Parathyroid adenoma (tissue), 2 donors: Measurements from ENCODE around the gene FGGY.

ENCODE experiments used
- H2AFZ ChIP-seq: fragments of 300-600 bp; sonication (generic); one replicate; pipeline ENCODE4 v1.7.0; 2017; ENCODE audit warnings: antibody characterized with exemption, mild to moderate bottlenecking
- H3K27ac ChIP-seq: fragments of 300-600 bp; sonication (generic); one replicate; pipeline ENCODE4 v1.7.0; 2017
- H3K27me3 ChIP-seq: fragments of 300-600 bp; sonication (generic); one replicate; pipeline ENCODE4 v1.7.0; 2017; ENCODE audit warnings: low read length; ENCODE audit not compliant: control insufficient read depth, insufficient read depth
- H3K36me3 ChIP-seq: fragments of 300-600 bp; sonication (generic); one replicate; pipeline ENCODE4 v1.7.0; 2017; ENCODE audit warnings: low read length; ENCODE audit not compliant: control insufficient read depth, insufficient read depth
- H3K4me1 ChIP-seq: fragments of 300-600 bp; sonication (generic); one replicate; pipeline ENCODE4 v1.7.0; 2017; ENCODE audit warnings: control low read depth
- H3K4me2 ChIP-seq: fragments of 300-600 bp; sonication (generic); one replicate; pipeline ENCODE4 v1.7.0; 2017; ENCODE audit warnings: low read length
- H3K4me3 ChIP-seq: fragments of 300-600 bp; sonication (generic); one replicate; pipeline ENCODE4 v1.7.0; 2017; ENCODE audit warnings: low read depth, low read length
- H3K79me2 ChIP-seq: fragments of 300-600 bp; sonication (generic); one replicate; pipeline ENCODE4 v1.7.0; 2017; ENCODE audit warnings: control low read depth
- H3K9ac ChIP-seq: fragments of 300-600 bp; sonication (generic); one replicate; pipeline ENCODE4 v1.7.0; 2017; ENCODE audit warnings: mild to moderate bottlenecking
- H3K9me3 ChIP-seq: fragments of 300-600 bp; sonication (generic); one replicate; pipeline ENCODE4 v1.7.0; 2017; ENCODE audit warnings: low read length; ENCODE audit not compliant: control insufficient read depth
- TF ChIP-seq, protein P1 (sequence below): fragments of 300-600 bp; sonication (generic); IDR thresholded peaks from one replicate; pipeline ENCODE4 v1.7.0; 2017; ENCODE audit warnings: antibody characterized with exemption, mild to moderate bottlenecking
- donor health status: primary hyperparathyroidism.

FGGY gene

DNA sequence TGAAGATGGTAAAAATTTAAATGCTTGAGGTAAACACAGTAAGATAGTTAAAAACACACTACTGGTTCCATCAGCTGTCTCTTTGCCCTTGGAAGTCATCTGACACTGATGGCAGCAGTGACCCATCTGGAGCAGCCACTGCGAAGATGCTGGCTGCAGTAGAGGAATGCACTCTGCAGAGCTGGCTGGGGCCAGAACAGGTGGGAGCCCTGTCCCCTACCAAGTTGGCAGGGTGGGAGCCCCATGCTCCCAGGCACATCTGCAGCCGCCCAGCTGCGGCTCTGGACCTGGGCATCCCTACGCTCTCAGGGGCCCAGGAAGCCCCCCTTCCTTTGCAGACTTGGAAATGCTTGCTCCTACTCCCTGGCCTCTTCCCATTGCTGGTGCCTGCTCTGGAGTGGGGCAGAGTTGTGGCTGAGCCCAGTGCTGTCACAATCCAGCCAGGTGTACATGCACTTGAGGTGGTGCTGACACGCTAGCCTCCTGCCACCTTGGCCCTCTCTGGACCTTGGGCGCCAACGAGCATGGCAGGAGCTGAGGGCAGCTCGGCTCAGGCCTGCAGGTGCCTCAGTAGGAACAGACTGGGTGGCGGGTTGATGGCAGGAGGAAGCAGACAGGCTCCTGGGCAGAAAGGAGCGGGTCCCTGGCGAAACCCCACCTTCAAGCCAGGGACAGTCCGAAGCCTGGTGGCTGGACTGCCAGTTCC, 227.0 kb downstream of the FGGY start:
- H3K4me2 ChIP-seq: no peak overlapping the region
- H3K79me2 ChIP-seq: no peaks in the 10 kb centered on the region
- H3K9me3 ChIP-seq: no peaks in the 10 kb centered on the region
- H3K4me3 ChIP-seq: no peak overlapping the region
- no peak overlapping the region for H3K27ac ChIP-seq
- TF ChIP-seq, protein P1, sequence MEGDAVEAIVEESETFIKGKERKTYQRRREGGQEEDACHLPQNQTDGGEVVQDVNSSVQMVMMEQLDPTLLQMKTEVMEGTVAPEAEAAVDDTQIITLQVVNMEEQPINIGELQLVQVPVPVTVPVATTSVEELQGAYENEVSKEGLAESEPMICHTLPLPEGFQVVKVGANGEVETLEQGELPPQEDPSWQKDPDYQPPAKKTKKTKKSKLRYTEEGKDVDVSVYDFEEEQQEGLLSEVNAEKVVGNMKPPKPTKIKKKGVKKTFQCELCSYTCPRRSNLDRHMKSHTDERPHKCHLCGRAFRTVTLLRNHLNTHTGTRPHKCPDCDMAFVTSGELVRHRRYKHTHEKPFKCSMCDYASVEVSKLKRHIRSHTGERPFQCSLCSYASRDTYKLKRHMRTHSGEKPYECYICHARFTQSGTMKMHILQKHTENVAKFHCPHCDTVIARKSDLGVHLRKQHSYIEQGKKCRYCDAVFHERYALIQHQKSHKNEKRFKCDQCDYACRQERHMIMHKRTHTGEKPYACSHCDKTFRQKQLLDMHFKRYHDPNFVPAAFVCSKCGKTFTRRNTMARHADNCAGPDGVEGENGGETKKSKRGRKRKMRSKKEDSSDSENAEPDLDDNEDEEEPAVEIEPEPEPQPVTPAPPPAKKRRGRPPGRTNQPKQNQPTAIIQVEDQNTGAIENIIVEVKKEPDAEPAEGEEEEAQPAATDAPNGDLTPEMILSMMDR: no peak
- no peaks in the 10 kb centered on the region for H3K36me3 ChIP-seq
- no peak overlapping the region for H3K9ac ChIP-seq
- no peak overlapping the region for H2AFZ ChIP-seq
- H3K27me3 ChIP-seq: no peaks in the 10 kb centered on the region
- no peaks in the 10 kb centered on the region for H3K4me1 ChIP-seq

DNA sequence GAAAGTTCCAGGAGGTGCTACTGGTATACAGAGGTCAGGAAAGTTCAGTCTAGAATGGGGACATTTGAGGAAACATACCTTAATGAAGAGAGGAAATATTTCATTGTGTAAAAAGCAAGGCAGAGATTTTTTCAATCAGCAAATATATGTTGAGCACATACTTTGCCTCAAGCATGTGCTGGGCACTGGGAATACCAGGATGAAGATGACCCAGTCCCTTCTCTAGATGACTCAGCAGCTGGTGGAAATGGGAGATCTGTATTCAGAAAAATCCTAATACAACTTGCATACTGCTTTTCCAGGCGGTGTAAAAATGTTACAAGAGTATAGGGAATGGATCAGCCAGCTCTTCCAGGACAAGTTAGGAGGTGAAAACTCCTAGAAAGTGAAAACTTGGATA, 229.3 kb downstream of the FGGY start:
- H3K4me2 ChIP-seq: no peak overlapping the region
- no peak overlapping the region for H3K27ac ChIP-seq
- TF ChIP-seq, protein P1: no peak
- H3K79me2 ChIP-seq: no peaks in the 10 kb centered on the region
- no peak overlapping the region for H3K9ac ChIP-seq
- no peaks in the 10 kb centered on the region for H3K36me3 ChIP-seq
- H3K27me3 ChIP-seq: no peaks in the 10 kb centered on the region
- H3K9me3 ChIP-seq: no peaks in the 10 kb centered on the region
- H3K4me3 ChIP-seq: no peak overlapping the region
- H3K4me1 ChIP-seq: no peaks in the 10 kb centered on the region
- H2AFZ ChIP-seq: no peak overlapping the region

DNA sequence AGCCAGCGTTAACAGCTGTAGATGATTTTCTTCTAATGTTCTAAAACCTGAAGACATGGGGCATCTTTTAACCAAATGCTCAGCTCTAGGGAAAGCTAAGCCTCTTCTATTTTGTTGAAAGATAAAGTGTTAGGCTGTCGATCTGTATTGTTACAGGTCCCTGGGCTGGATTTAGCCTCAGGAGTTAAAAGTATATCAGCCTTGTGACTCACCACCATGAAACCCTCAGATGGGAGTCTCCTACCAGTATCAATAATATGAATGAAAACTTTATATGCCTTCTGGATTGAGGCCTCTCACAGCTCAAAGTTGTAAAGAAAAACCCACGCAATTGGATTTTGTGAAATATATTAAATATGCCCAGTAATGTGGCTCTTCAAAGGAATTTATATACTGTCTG, 231.6 kb downstream of the FGGY start:
- Histone ChIP-seq H3K27ac (no peak overlapping the region), H3K9ac (no peak overlapping the region), H3K4me2 (no peak overlapping the region), H3K4me1 (no peaks in the 10 kb centered on the region), H3K27me3 (no peaks in the 10 kb centered on the region), H3K9me3 (no peaks in the 10 kb centered on the region), H3K79me2 (no peaks in the 10 kb centered on the region), H3K36me3 (no peaks in the 10 kb centered on the region), H2AFZ (no peak overlapping the region), H3K4me3 (no peak overlapping the region)
- TF ChIP-seq, protein P1: no peak

DNA sequence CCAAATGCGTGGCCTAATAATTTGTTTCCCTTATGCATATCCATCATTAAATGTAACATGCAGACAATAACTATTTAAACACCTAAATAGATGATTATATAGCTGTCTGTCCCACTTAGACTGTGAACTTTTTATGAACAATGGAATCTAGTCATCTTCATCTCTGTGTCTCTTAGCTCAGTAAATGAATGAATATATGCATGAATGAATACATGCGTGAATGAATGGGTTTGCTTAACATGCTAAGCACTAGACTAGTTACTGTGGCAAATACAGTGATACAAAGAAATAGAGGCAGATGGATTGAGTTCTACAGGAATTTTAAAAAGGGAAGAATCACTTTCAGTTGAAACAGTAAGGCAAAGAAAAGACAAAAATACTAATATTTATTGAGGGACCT, 232.0 kb downstream of the FGGY start:
- Histone ChIP-seq H3K9me3 (no peaks in the 10 kb centered on the region), H3K27ac (no peak overlapping the region), H3K4me2 (no peak overlapping the region), H2AFZ (no peak overlapping the region), H3K79me2 (no peaks in the 10 kb centered on the region), H3K27me3 (no peaks in the 10 kb centered on the region), H3K36me3 (no peaks in the 10 kb centered on the region), H3K4me1 (no peaks in the 10 kb centered on the region), H3K4me3 (no peak overlapping the region), H3K9ac (no peak overlapping the region)
- TF ChIP-seq, protein P1: no peak

DNA sequence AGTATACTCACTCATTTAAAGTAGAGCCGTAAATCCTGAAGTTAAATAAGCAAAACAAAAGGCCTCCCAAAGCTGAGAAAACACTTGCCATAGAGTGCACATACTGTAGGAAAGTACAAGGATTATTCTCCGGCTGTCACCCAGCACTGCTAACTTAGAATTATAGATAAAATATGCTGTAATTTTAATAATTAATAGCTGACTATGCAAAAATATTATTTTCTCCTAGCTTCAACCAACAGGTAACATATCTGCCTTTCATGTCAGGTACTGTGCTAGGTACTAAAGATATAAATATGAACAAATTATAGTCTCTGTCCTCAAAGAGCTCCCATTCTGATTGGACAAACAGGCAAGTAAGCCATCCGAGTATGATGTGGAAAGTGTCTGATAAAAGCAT, 233.2 kb downstream of the FGGY start:
- no peak overlapping the region for H2AFZ ChIP-seq
- no peak overlapping the region for H3K4me3 ChIP-seq
- H3K27ac ChIP-seq: no peak overlapping the region
- H3K4me1 ChIP-seq: no peaks in the 10 kb centered on the region
- no peak overlapping the region for H3K4me2 ChIP-seq
- H3K36me3 ChIP-seq: no peaks in the 10 kb centered on the region
- no peaks in the 10 kb centered on the region for H3K27me3 ChIP-seq
- H3K9me3 ChIP-seq: no peaks in the 10 kb centered on the region
- TF ChIP-seq, protein P1: no peak
- no peaks in the 10 kb centered on the region for H3K79me2 ChIP-seq
- H3K9ac ChIP-seq: no peak overlapping the region
